Measurements from ENCODE around the gene PLA2G4A. TPM values are rescaled to one million over a fixed set of nuclear protein-coding genes. Genes with fewer than 3 reads are reported as not detected.

Gene PLA2G4A
- total RNA-seq, 4 donors from 2014 or later = 8.7 to 32.7 (median 19.5) TPM

DNA sequence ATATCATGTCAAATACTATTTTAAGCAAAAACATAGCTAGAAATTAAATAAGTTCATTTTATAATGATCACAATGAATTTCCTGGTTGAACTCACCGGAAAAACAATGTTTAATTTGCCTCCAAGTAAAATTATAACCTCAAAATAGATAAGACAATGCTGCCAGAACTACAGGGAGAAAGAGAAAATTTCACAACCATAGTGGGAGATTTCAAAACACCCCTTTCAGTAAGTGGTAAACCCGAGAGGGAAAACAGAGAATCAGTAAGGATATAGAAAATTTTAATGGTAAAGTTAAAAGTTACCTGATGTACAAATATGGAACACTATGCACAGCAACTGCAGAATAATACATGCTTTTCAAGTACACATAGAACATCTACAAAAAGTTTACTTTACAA is 43.2 kb upstream of the PLA2G4A start:
- Histone ChIP-seq H3K4me3 (no peak overlapping the region), H3K36me3 (no peaks in the 10 kb centered on the region), H3K4me1 (no peaks in the 10 kb centered on the region), H3K27ac (no peak overlapping the region), H3K9me3 (no peaks in the 10 kb centered on the region), H3K27me3 (no peaks in the 10 kb centered on the region)
- intact Hi-C loops (cut with DNase I; ENCODE audit: low total_unique reads) = no loop called here
- no peak for TF ChIP-seq CTCF (IDR thresholded peaks at IDR 0.05)
- TF ChIP-seq POLR2A (IDR thresholded peaks at IDR 0.05) = no peak
- DNase-seq = no peak

DNA sequence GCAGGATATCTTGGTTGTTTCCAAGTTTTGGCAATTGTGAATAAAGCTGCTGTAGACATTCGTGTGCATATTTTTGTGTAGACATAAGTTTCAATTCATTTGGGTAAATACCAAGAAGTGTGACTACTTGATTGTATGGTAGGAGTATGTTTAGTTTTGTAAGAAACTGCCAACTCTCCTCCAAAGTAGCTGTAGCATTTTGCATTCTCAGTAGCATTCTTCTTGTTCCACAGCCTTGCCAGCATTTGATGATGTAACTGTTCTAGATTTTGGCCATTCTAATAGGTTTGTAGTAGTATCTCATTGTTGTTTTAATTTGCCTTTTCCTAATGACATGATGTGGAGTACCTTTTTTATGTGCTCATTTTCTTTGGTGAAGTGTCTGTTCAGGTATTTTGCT is 38.6 kb upstream of the PLA2G4A start:
- Histone ChIP-seq H3K4me3 (no peak overlapping the region), H3K27ac (no peak overlapping the region), H3K36me3 (no peaks in the 10 kb centered on the region), H3K9me3 (no peaks in the 10 kb centered on the region), H3K4me1 (no peaks in the 10 kb centered on the region), H3K27me3 (no peaks in the 10 kb centered on the region)
- no peak for DNase-seq
- intact Hi-C loops (cut with DNase I; ENCODE audit: low total_unique reads) = no loop called here
- TF ChIP-seq CTCF (IDR thresholded peaks at IDR 0.05) (no peak), POLR2A (IDR thresholded peaks at IDR 0.05) (no peak)

GRCh38 chr1:186792870-186793581 is 35.7 kb upstream of the PLA2G4A start:
- intact Hi-C loops (cut with DNase I; ENCODE audit: low total_unique reads) = no loop called here
- no peak overlapping the region for H3K4me3 ChIP-seq
- H3K27me3 ChIP-seq = no peaks in the 10 kb centered on the region
- no peaks in the 10 kb centered on the region for H3K4me1 ChIP-seq
- no peak for DNase-seq
- H3K9me3 ChIP-seq = no peaks in the 10 kb centered on the region
- no peak overlapping the region for H3K27ac ChIP-seq
- no peaks in the 10 kb centered on the region for H3K36me3 ChIP-seq
- TF ChIP-seq CTCF (IDR thresholded peaks at IDR 0.05) (no peak), POLR2A (IDR thresholded peaks at IDR 0.05) (no peak)

GRCh38 chr1:186793582-186793927 is 35.2 kb upstream of the PLA2G4A start:
- no peak for DNase-seq
- Histone ChIP-seq H3K4me1 (no peaks in the 10 kb centered on the region), H3K27ac (no peak overlapping the region), H3K36me3 (no peaks in the 10 kb centered on the region), H3K4me3 (no peak overlapping the region), H3K9me3 (no peaks in the 10 kb centered on the region), H3K27me3 (no peaks in the 10 kb centered on the region)
- TF ChIP-seq CTCF (IDR thresholded peaks at IDR 0.05) (no peak), POLR2A (IDR thresholded peaks at IDR 0.05) (no peak)
- intact Hi-C loops (cut with DNase I; ENCODE audit: low total_unique reads) = no loop called here

DNA sequence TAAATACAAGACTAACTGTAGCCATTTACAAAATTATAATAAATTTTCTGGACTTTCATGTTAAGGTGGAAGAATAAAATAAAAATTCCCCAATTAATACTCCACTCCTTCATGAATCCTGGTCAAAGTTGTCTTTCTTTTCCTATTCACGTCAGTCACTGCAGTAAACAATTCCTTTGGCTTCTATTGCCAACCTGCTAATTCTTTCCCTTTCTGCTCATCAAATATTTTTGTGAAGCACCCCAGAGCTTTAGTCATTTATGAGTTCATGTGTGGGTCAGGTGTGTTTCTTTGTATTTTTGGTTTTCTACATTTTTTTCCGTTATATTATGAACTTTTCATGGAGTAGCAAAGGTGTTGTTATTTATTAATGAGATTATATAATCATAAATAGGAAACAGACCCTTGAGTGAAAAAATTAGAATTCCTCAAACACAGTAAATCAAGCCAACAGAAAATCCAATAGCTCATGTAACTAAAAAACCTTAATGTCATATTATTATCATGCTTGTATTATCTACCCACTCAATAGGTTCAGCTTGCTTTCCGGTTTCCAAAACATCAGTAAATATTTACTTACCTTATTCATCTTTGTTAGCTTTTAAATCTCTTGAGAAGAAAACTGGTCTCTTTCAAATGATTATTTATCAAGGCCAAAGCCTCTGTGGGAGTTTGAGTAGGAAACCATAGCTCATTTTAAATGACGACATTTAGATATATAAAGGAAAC is 29.6 kb upstream of the PLA2G4A start:
- H3K27ac ChIP-seq = no peak overlapping the region
- H3K36me3 ChIP-seq = no peaks in the 10 kb centered on the region
- no peaks in the 10 kb centered on the region for H3K27me3 ChIP-seq
- H3K4me1 ChIP-seq = no peaks in the 10 kb centered on the region
- no peak overlapping the region for H3K4me3 ChIP-seq
- TF ChIP-seq POLR2A (IDR thresholded peaks at IDR 0.05) (no peak), CTCF (IDR thresholded peaks at IDR 0.05) (no peak)
- H3K9me3 ChIP-seq = no peaks in the 10 kb centered on the region
- no peak for DNase-seq
- intact Hi-C loops (cut with DNase I; ENCODE audit: low total_unique reads) = no loop called here
